Measurements from ENCODE around the gene FSTL4.

FSTL4 gene

DNA sequence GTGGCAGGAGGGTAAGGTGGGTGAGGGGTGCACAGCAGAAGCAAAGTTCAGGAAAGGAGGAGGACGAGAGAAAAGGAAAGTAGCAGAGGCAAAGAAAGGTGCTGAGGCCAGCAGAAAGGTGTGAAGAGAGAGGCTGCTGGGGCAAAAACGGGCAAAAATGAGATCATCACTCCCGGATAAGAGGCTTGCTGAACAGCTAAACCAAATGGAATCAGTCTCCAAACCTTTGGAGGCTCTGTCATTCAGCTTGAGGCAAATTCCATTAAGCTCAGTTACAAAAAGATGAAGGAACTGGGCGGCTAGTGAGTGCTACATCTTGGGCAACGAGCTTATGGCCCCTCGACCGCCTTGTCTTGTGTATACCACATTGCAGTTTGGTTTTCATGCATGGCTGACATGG is 136.4 kb downstream of the FSTL4 start:
- TF ChIP-seq GLIS3 (CRISPR knock-in tag; IDR thresholded peaks at IDR 0.05), result no peak
- no peak for TF ChIP-seq ISL1 (CRISPR knock-in tag; IDR thresholded peaks at IDR 0.05)
- TF ChIP-seq, protein P1, sequence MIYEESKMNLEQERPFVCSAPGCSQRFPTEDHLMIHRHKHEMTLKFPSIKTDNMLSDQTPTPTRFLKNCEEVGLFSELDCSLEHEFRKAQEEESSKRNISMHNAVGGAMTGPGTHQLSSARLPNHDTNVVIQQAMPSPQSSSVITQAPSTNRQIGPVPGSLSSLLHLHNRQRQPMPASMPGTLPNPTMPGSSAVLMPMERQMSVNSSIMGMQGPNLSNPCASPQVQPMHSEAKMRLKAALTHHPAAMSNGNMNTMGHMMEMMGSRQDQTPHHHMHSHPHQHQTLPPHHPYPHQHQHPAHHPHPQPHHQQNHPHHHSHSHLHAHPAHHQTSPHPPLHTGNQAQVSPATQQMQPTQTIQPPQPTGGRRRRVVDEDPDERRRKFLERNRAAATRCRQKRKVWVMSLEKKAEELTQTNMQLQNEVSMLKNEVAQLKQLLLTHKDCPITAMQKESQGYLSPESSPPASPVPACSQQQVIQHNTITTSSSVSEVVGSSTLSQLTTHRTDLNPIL (CRISPR knock-in tag; IDR thresholded peaks at IDR 0.05; ENCODE audit: low read depth), result no peak
- no peak for TF ChIP-seq RARB (CRISPR knock-in tag; IDR thresholded peaks at IDR 0.05)
- TF ChIP-seq TOX (CRISPR knock-in tag; IDR thresholded peaks at IDR 0.05; ENCODE audit: borderline replicate concordance), result no peak
- TF ChIP-seq ESRRG (CRISPR knock-in tag; IDR thresholded peaks at IDR 0.05), result no peak
- no peak for TF ChIP-seq ZFP3 (CRISPR knock-in tag; IDR thresholded peaks at IDR 0.05)
- TF ChIP-seq ZFP30 (CRISPR knock-in tag; IDR thresholded peaks at IDR 0.05), result no peak
- TF ChIP-seq, protein P2, sequence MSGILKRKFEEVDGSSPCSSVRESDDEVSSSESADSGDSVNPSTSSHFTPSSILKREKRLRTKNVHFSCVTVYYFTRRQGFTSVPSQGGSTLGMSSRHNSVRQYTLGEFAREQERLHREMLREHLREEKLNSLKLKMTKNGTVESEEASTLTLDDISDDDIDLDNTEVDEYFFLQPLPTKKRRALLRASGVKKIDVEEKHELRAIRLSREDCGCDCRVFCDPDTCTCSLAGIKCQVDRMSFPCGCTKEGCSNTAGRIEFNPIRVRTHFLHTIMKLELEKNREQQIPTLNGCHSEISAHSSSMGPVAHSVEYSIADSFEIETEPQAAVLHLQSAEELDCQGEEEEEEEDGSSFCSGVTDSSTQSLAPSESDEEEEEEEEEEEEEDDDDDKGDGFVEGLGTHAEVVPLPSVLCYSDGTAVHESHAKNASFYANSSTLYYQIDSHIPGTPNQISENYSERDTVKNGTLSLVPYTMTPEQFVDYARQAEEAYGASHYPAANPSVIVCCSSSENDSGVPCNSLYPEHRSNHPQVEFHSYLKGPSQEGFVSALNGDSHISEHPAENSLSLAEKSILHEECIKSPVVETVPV (CRISPR knock-in tag; IDR thresholded peaks at IDR 0.05), result no peak
- TF ChIP-seq TCF4 (CRISPR knock-in tag; IDR thresholded peaks at IDR 0.05; ENCODE audit: borderline replicate concordance), result no peak
- no peak for TF ChIP-seq ZC3H10 (CRISPR knock-in tag; IDR thresholded peaks at IDR 0.05)
- TF ChIP-seq BACH2 (CRISPR knock-in tag; IDR thresholded peaks at IDR 0.05; ENCODE audit: borderline replicate concordance), result no peak
- TF ChIP-seq ZNF8 (CRISPR knock-in tag; IDR thresholded peaks at IDR 0.05), result no peak
- TF ChIP-seq SNAI2 (CRISPR knock-in tag; IDR thresholded peaks at IDR 0.05), result no peak
- no peak for ATAC-seq

DNA sequence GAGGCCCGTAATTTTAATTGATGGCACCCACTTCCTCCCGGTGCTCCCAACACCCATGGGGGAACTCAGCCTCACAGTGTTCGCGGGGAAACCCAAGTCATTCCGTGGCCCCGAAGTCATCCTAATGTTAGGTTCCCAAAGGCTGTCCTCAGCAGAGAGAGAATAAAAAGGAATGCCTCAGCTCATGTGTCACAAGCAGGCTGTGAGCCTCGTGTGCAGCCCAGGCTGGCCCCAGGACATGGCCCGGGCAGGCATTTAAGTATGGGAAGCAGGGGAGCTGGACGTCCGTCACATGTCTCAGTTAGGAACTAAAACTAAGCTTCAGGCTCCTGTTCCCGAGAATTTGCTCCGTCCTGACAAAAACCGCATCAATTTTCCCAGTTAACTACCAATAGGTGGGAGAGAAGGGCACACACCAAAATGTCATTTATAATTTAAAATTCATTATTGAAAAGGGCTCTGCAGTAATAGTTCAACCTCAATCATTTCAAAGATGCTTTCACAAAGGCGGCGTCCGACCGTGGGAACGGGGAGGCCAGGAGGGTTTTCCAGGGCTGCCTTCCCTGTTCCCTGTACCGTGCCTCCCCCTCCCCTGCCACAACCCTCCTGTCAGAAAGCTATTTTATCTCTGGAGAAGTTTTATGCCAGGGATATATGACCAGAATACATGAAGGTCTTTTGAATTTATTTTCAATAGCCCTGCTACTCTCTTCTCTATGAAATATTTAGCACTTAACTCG is 137.3 kb downstream of the FSTL4 start:
- TF ChIP-seq GLIS3 (CRISPR knock-in tag; IDR thresholded peaks at IDR 0.05), result no peak
- TF ChIP-seq CSDC2 (CRISPR knock-in tag; IDR thresholded peaks at IDR 0.05), result no peak
- TF ChIP-seq ZNF565 (CRISPR knock-in tag; conservative IDR thresholded peaks at IDR 0.05; ENCODE audit: low read depth), result no peak
- no peak for TF ChIP-seq ZNF70 (CRISPR knock-in tag; IDR thresholded peaks at IDR 0.05)
- TF ChIP-seq ISL1 (CRISPR knock-in tag; IDR thresholded peaks at IDR 0.05), result no peak
- TF ChIP-seq ARNTL (CRISPR knock-in tag; IDR thresholded peaks at IDR 0.05; ENCODE audit: borderline replicate concordance, low read depth), result no peak
- TF ChIP-seq ESRRG (CRISPR knock-in tag; IDR thresholded peaks at IDR 0.05), result no peak
- no peak for TF ChIP-seq RARB (CRISPR knock-in tag; IDR thresholded peaks at IDR 0.05)
- TF ChIP-seq, protein P3, sequence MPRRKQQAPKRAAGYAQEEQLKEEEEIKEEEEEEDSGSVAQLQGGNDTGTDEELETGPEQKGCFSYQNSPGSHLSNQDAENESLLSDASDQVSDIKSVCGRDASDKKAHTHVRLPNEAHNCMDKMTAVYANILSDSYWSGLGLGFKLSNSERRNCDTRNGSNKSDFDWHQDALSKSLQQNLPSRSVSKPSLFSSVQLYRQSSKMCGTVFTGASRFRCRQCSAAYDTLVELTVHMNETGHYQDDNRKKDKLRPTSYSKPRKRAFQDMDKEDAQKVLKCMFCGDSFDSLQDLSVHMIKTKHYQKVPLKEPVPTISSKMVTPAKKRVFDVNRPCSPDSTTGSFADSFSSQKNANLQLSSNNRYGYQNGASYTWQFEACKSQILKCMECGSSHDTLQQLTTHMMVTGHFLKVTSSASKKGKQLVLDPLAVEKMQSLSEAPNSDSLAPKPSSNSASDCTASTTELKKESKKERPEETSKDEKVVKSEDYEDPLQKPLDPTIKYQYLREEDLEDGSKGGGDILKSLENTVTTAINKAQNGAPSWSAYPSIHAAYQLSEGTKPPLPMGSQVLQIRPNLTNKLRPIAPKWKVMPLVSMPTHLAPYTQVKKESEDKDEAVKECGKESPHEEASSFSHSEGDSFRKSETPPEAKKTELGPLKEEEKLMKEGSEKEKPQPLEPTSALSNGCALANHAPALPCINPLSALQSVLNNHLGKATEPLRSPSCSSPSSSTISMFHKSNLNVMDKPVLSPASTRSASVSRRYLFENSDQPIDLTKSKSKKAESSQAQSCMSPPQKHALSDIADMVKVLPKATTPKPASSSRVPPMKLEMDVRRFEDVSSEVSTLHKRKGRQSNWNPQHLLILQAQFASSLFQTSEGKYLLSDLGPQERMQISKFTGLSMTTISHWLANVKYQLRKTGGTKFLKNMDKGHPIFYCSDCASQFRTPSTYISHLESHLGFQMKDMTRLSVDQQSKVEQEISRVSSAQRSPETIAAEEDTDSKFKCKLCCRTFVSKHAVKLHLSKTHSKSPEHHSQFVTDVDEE (CRISPR knock-in tag; IDR thresholded peaks at IDR 0.05), result no peak
- ATAC-seq, result no peak

DNA sequence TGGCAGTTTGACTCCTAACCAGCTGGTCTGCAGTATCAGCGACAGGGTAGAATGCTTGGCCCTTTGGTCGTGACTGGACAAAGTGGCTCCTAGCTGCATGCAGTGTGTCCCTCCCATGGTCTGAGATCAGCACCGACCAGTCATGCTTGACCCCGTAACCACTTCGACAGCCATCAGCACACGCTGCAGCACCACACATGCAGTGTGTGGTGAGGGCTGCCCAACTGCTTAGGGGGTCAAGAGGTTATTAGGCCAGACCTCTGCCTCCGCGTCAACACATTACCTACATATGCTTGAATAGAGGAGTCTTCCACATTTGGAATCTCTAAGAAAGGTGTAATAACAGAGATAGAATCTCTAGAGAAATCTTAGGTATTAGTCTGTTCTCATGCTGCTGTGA is 139.1 kb downstream of the FSTL4 start:
- no peak for ATAC-seq
- TF ChIP-seq RARB (CRISPR knock-in tag; IDR thresholded peaks at IDR 0.05), result no peak
- no peak for TF ChIP-seq SNAI2 (CRISPR knock-in tag; IDR thresholded peaks at IDR 0.05)
- no peak for TF ChIP-seq ZFP30 (CRISPR knock-in tag; IDR thresholded peaks at IDR 0.05)
- TF ChIP-seq GLIS3 (CRISPR knock-in tag; IDR thresholded peaks at IDR 0.05), result no peak
- TF ChIP-seq, protein P2 (CRISPR knock-in tag; IDR thresholded peaks at IDR 0.05), result no peak

DNA sequence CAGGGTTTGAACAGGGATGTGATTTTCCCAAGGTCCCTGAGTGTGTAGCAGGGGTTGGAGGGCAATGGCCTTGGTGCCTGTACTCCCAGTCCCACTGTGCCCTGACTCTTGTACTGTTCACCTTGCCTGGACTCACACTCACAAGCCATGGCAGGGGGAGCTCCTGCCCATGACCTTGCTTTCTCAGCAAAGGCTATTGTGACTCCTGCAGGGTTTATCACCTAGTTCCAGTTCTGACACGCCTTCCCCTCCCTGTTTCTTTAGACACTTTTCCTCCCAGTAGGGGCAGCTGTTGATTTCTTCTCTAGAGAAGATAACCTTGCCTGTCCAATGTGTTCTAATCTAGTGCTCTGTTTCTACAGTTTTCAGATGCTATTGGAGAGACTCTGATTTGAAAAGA is 139.5 kb downstream of the FSTL4 start:
- ATAC-seq, result no peak
- TF ChIP-seq TCF4 (CRISPR knock-in tag; IDR thresholded peaks at IDR 0.05; ENCODE audit: borderline replicate concordance) (no peak), PPARA (CRISPR knock-in tag; IDR thresholded peaks at IDR 0.05; ENCODE audit: borderline replicate concordance) (no peak), ZFP30 (CRISPR knock-in tag; IDR thresholded peaks at IDR 0.05) (no peak), ISL1 (CRISPR knock-in tag; IDR thresholded peaks at IDR 0.05) (no peak), SNAI2 (CRISPR knock-in tag; IDR thresholded peaks at IDR 0.05) (no peak), ZNF70 (CRISPR knock-in tag; IDR thresholded peaks at IDR 0.05) (no peak), ESRRG (CRISPR knock-in tag; IDR thresholded peaks at IDR 0.05) (no peak), RARB (CRISPR knock-in tag; IDR thresholded peaks at IDR 0.05) (no peak), TOX (CRISPR knock-in tag; IDR thresholded peaks at IDR 0.05; ENCODE audit: borderline replicate concordance) (no peak), BACH2 (CRISPR knock-in tag; IDR thresholded peaks at IDR 0.05; ENCODE audit: borderline replicate concordance) (no peak), ZNF8 (CRISPR knock-in tag; IDR thresholded peaks at IDR 0.05) (no peak), CSDC2 (CRISPR knock-in tag; IDR thresholded peaks at IDR 0.05) (no peak), ZNF565 (CRISPR knock-in tag; conservative IDR thresholded peaks at IDR 0.05; ENCODE audit: low read depth) (no peak)
- TF ChIP-seq, protein P4, sequence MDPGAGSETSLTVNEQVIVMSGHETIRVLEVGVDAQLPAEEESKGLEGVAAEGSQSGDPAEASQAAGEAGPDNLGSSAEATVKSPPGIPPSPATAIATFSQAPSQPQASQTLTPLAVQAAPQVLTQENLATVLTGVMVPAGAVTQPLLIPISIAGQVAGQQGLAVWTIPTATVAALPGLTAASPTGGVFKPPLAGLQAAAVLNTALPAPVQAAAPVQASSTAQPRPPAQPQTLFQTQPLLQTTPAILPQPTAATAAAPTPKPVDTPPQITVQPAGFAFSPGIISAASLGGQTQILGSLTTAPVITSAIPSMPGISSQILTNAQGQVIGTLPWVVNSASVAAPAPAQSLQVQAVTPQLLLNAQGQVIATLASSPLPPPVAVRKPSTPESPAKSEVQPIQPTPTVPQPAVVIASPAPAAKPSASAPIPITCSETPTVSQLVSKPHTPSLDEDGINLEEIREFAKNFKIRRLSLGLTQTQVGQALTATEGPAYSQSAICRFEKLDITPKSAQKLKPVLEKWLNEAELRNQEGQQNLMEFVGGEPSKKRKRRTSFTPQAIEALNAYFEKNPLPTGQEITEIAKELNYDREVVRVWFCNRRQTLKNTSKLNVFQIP (CRISPR knock-in tag; IDR thresholded peaks at IDR 0.05; ENCODE audit: borderline replicate concordance, low read depth), result no peak
- TF ChIP-seq, protein P3 (CRISPR knock-in tag; IDR thresholded peaks at IDR 0.05), result no peak
